ENCODE results near the gene SSH3.
"Not testable (repeated sequence)": the region's sequence is repeated elsewhere in the genome, so short reads cannot be mapped to it uniquely, and the experiment has no call there.

The SSH3 gene

GRCh38 chr11:67260406-67260805, 42.9 kb upstream of the SSH3 start:
- DNase-seq (ENCODE audit: insufficient read length, low spot score) = no peak
- FAIRE-seq = no peak
- TF ChIP-seq CTCF (IDR thresholded peaks at IDR 0.05; ENCODE audit: insufficient read depth, missing control alignments) = no peak

GRCh38 chr11:67260885-67261639, 42.3 kb upstream of the SSH3 start:
- DNase-seq (ENCODE audit: insufficient read length, low spot score) = peak; percentile 84
- not testable (repeated sequence) for FAIRE-seq

- no peak for DNase-seq (ENCODE audit: insufficient read length, low spot score)
- TF ChIP-seq CTCF (IDR thresholded peaks at IDR 0.05; ENCODE audit: insufficient read depth, missing control alignments) = peak; percentile 0
- no peak for FAIRE-seq
Measured at GRCh38 chr11:67261640-67261945, 41.7 kb upstream of the SSH3 start.

GRCh38 chr11:67261946-67262681, 41.2 kb upstream of the SSH3 start:
- DNase-seq (ENCODE audit: insufficient read length, low spot score) = no peak
- no peak for TF ChIP-seq CTCF (IDR thresholded peaks at IDR 0.05; ENCODE audit: insufficient read depth, missing control alignments)
- no peak for FAIRE-seq

GRCh38 chr11:67262731-67263675, 40.3 kb upstream of the SSH3 start:
- TF ChIP-seq CTCF (IDR thresholded peaks at IDR 0.05; ENCODE audit: insufficient read depth, missing control alignments) = peak; percentile 82
- DNase-seq (ENCODE audit: insufficient read length, low spot score) (peak; percentile 95), FAIRE-seq (no peak)

GRCh38 chr11:67264260-67264659, 39.1 kb upstream of the SSH3 start:
- no peak for TF ChIP-seq CTCF (IDR thresholded peaks at IDR 0.05; ENCODE audit: insufficient read depth, missing control alignments)
- no peak for DNase-seq (ENCODE audit: insufficient read length, low spot score)
- FAIRE-seq = no peak

GRCh38 chr11:67264877-67265632, 38.3 kb upstream of the SSH3 start:
- TF ChIP-seq CTCF (IDR thresholded peaks at IDR 0.05; ENCODE audit: insufficient read depth, missing control alignments) = no peak
- DNase-seq (ENCODE audit: insufficient read length, low spot score) (no peak), FAIRE-seq (no peak)

All from D721Med (cell line).